T-cell (primary cell): Measurements from ENCODE around the gene IFIT1B. TPM values are rescaled to one million over a fixed set of nuclear protein-coding genes. Genes with fewer than 3 reads are reported as not detected.
A peak's percentile ranks its signal among the peaks of the same experiment; 100 is the strongest.

Experiments
- ATAC-seq, 4 experiments: fragments of 200-7000 bp in 3 of 4; fragments of 150-1000 bp in 1 of 4; cut with Tn5 transposase; replicated peaks in 1 of 4; 1 replicate in 3 of 4; 2 replicates in 1 of 4; pipeline ENCODE4 v1.10.0; 2021; ENCODE audit warnings: moderate library complexity in 3 of 4, mild to moderate bottlenecking in 2 of 4, moderate number of reproducible peaks in 1 of 4
- CTCF ChIA-PET, 2 donors: fragments of 300-600 bp; sonication (Branson Sonifier 250); formaldehyde crosslinking; loops; one replicate each; lab custom pipeline; 2022; ENCODE audit warnings: antibody characterized with exemption in 2 of 2; lab: Charles Lee
- POLR2A ChIA-PET, 2 donors: fragments of 300-600 bp; sonication (Branson Sonifier 250); formaldehyde crosslinking; loops; one replicate each; lab custom pipeline; 2022; ENCODE audit warnings: antibody characterized with exemption in 2 of 2; lab: Charles Lee
- DNase-seq, 35 experiments: peaks; one replicate each; pipeline versions ENCODE4 v3.0.0 to v3.0.0-alpha.2; 2013 to 2023
- H3K27ac ChIP-seq: one replicate; pipeline ENCODE4 v1.5.1; 2013; ENCODE audit warnings: low read length
- H3K27me3 ChIP-seq, 2 experiments: replicated peaks in 1 of 2; 1 replicate in 1 of 2; 2 replicates in 1 of 2; pipeline versions ENCODE4 v1.6.1 to v1.7.0; 2013; ENCODE audit warnings: low read length in 1 of 2, mixed read lengths in 1 of 2; ENCODE audit not compliant: control insufficient read depth in 2 of 2, insufficient read depth in 2 of 2; ENCODE audit errors: extremely low read depth in 1 of 2
- H3K36me3 ChIP-seq, 2 donors: 1 replicate in 1 of 2; 2 replicates in 1 of 2; pipeline versions ENCODE4 v1.6.1 to v1.7.0; 2013; ENCODE audit warnings: low read length in 1 of 2; ENCODE audit not compliant: control insufficient read depth in 2 of 2, insufficient read depth in 1 of 2; ENCODE audit errors: extremely low read depth in 1 of 2
- H3K4me1 ChIP-seq, 2 experiments: 1 replicate in 1 of 2; 2 replicates in 1 of 2; pipeline versions ENCODE4 v1.6.1 to v1.7.0; 2013; ENCODE audit warnings: low read length in 2 of 2, mixed read lengths in 1 of 2; ENCODE audit not compliant: insufficient read depth in 2 of 2, control insufficient read depth in 1 of 2; ENCODE audit errors: extremely low read depth in 1 of 2
- H3K4me3 ChIP-seq, 2 donors: 1 replicate in 1 of 2; 2 replicates in 1 of 2; pipeline versions ENCODE4 v1.5.1 to v1.7.0; 2013; ENCODE audit warnings: mild to moderate bottlenecking in 2 of 2, low read length in 1 of 2, moderate library complexity in 1 of 2; ENCODE audit not compliant: control insufficient read depth in 1 of 2; ENCODE audit errors: extremely low read depth in 1 of 2
- H3K9me3 ChIP-seq: 2 replicates; pipeline ENCODE4 v1.7.0; 2013
- H3K27ac Mint-ChIP-seq, 2 donors: one replicate each; pipeline ENCODE4 v1.8.0; 2020 to 2021; ENCODE audit warnings: mild to moderate bottlenecking in 2 of 2, mixed read lengths in 2 of 2
- H3K27me3 Mint-ChIP-seq, 2 donors: one replicate each; pipeline ENCODE4 v1.8.0; 2021 to 2022; ENCODE audit warnings: mixed read lengths in 2 of 2
- H3K36me3 Mint-ChIP-seq: one replicate; pipeline ENCODE4 v1.8.0; 2021; ENCODE audit warnings: mixed read lengths
- H3K4me1 Mint-ChIP-seq, 3 donors: one replicate each; pipeline ENCODE4 v1.8.0; 2020 to 2022; ENCODE audit warnings: mixed read lengths in 3 of 3, mild to moderate bottlenecking in 1 of 3
- H3K4me3 Mint-ChIP-seq, 3 donors: one replicate each; pipeline ENCODE4 v1.8.0; 2020 to 2022; ENCODE audit warnings: mild to moderate bottlenecking in 3 of 3, mixed read lengths in 3 of 3, moderate library complexity in 3 of 3
- H3K9me3 Mint-ChIP-seq, 3 donors: one replicate each; pipeline ENCODE4 v1.8.0; 2020 to 2022; ENCODE audit warnings: mixed read lengths in 3 of 3
- WGBS: methylation state at CpG from one replicate; pipeline ENCODE4 v1.1.5; 2013; ENCODE audit warnings: missing lambda C conversion rate; ENCODE audit not compliant: insufficient coverage; 5-methylcytosine and 5-hydroxymethylcytosine counted together
- total RNA-seq, 35 experiments: library from RNA in 6 of 35; stranded (reverse) in 6 of 35; fragments of 120-200 nt in 1 of 35; gene quantifications; one replicate each; pipeline versions ENCODE4 v1.2.1 to v1.2.4 and lab custom pipeline; 2013 to 2026

The IFIT1B gene
- total RNA-seq, 5 donors from 2014 or later (not counting 1 experiment from before 2014, with no cell fraction given), result not detected

DNA sequence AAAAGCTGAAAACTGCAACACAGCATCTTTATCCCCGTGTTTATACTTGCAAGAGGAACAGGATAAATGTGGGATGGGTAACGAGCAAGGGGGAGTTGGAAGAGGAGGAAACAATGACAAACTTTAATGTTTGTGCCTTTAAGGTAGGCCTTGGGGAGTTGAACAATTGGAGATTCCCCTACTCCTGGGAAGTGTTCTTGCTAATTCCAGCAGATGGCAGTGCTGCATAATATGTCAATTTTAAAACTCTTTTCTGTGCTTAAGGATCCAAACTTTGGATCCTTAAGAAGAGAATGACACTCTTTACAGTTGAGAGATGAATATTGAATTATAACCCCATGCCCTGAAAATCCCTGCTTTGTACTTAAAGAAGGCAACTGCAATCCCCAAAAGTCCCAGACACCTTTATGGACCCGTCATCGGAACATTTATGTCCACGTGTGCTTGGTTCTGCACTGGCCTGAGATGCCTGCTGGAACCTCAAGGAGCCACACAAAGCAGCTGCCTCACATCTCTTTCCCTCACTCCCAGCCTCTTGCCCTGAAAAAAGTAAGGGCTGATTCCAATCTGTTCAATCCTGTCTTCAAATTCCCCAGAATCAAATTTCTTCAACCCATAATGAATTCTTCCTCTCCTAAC lies 48.5 kb downstream of the IFIT1B start:
- Mint-ChIP-seq H3K36me3 (peaks cover 6% of the 10 kb centered on the region), H3K27ac (no peak overlapping the region), H3K4me3 (no peak overlapping the region), H3K27me3 (no peaks in the 10 kb centered on the region), H3K4me1 (peaks cover 0 to 11% (median 2%) of the 10 kb centered on the region in 3 donors), H3K9me3 (no peaks in the 10 kb centered on the region)
- H3K27ac ChIP-seq, result no peak overlapping the region
- H3K27me3 ChIP-seq, result no peaks in the 10 kb centered on the region
- POLR2A ChIA-PET, result no interaction called here
- ATAC-seq (peak; percentile 52 to 66 (median 60)), DNase-seq (peak in 1 of 35 experiments; percentile 61)
- H3K4me1 ChIP-seq, result no peaks in the 10 kb centered on the region
- H3K36me3 ChIP-seq, result no peaks in the 10 kb centered on the region
- CTCF ChIA-PET, result no interaction called here
- WGBS, result 97% methylated on average over 3 of the region's 5 CpGs
- no peak overlapping the region for H3K4me3 ChIP-seq
- H3K9me3 ChIP-seq, result no peaks in the 10 kb centered on the region

- no peaks in the 10 kb centered on the region for H3K9me3 Mint-ChIP-seq
- Histone ChIP-seq H3K4me3 (no peak overlapping the region), H3K27me3 (no peaks in the 10 kb centered on the region), H3K4me1 (no peaks in the 10 kb centered on the region), H3K36me3 (no peaks in the 10 kb centered on the region), H3K27ac (no peak overlapping the region), H3K9me3 (no peaks in the 10 kb centered on the region)
- POLR2A ChIA-PET, result interaction anchor here in 1 of 2 donors (0.6 to 1.1 kb wide), 2 partner anchors 14 to 152 kb away, joined by 3 read pairs; no protein-coding TSS in a partner anchor
- no peaks in the 10 kb centered on the region for H3K36me3 Mint-ChIP-seq
- WGBS, result no CpG with 5 or more reads among the region's 4 CpGs
- DNase-seq, result no peak
- no peak for ATAC-seq
- H3K4me3 Mint-ChIP-seq, result no peak overlapping the region
- H3K27ac Mint-ChIP-seq, result no peak overlapping the region
- no peaks in the 10 kb centered on the region for H3K27me3 Mint-ChIP-seq
- peaks cover 0 to 7% (median 0%) of the 10 kb centered on the region in 3 donors for H3K4me1 Mint-ChIP-seq
- CTCF ChIA-PET, result interaction anchor here (0.6 to 1.2 kb wide), 3 partner anchors 8 to 221 kb away, joined by 3 read pairs; partner anchors contain the start of genes CH25H (in 1 of the 2) and IFIT5 (in 1 of the 2)
Measured at GRCh38 chr10:89427629-89428028, 49.8 kb downstream of the IFIT1B start.

- Mint-ChIP-seq H3K9me3 (no peaks in the 10 kb centered on the region), H3K27ac (no peak overlapping the region), H3K4me3 (no peak overlapping the region), H3K27me3 (no peaks in the 10 kb centered on the region), H3K4me1 (no peaks in the 10 kb centered on the region), H3K36me3 (no peaks in the 10 kb centered on the region)
- H3K4me1 ChIP-seq, result no peaks in the 10 kb centered on the region
- no peaks in the 10 kb centered on the region for H3K36me3 ChIP-seq
- POLR2A ChIA-PET, result interaction anchor here in 1 of 2 donors (0.6 kb wide), 1 partner anchor 73 kb away, joined by 7 read pairs; no protein-coding TSS in a partner anchor
- no peak for ATAC-seq
- CTCF ChIA-PET, result interaction anchor here (0.6 to 1.2 kb wide), 3 partner anchors 10 kb away, joined by 3 read pairs; no protein-coding TSS in a partner anchor
- WGBS, result no CpG with 5 or more reads among the region's 1 CpG
- H3K27ac ChIP-seq, result no peak overlapping the region
- no peaks in the 10 kb centered on the region for H3K9me3 ChIP-seq
- DNase-seq, result no peak
- no peaks in the 10 kb centered on the region for H3K27me3 ChIP-seq
- H3K4me3 ChIP-seq, result no peak overlapping the region
Measured at GRCh38 chr10:89428877-89429276, 51.0 kb downstream of the IFIT1B start.

- WGBS, result no CpG with 5 or more reads among the region's 3 CpGs
Measured at GRCh38 chr10:89431977-89432376, 54.1 kb downstream of the IFIT1B start.

More at GRCh38 chr10:89431977-89432376, 54.1 kb downstream of the IFIT1B start:
- Mint-ChIP-seq H3K27me3 (peaks cover 16 to 19% of the 10 kb centered on the region in 2 donors), H3K27ac (no peak overlapping the region), H3K4me3 (no peak overlapping the region), H3K4me1 (no peaks in the 10 kb centered on the region), H3K36me3 (no peaks in the 10 kb centered on the region), H3K9me3 (no peaks in the 10 kb centered on the region)
- no peaks in the 10 kb centered on the region for H3K27me3 ChIP-seq
- no peaks in the 10 kb centered on the region for H3K36me3 ChIP-seq
- no peak for ATAC-seq
- DNase-seq, result no peak
- H3K27ac ChIP-seq, result no peak overlapping the region
- H3K4me3 ChIP-seq, result no peak overlapping the region
- no peaks in the 10 kb centered on the region for H3K4me1 ChIP-seq
- CTCF ChIA-PET, result no interaction called here
- H3K9me3 ChIP-seq, result no peaks in the 10 kb centered on the region
- POLR2A ChIA-PET, result interaction anchor here in 1 of 2 donors (0.6 kb wide), 1 partner anchor 68 kb away, joined by 8 read pairs; no protein-coding TSS in a partner anchor

Other genes starting within 250 kb of the IFIT1B start
- 1 to 10 TPM in 1 of 5 donors, under 1 TPM in 1, not detected in 3; 0.21 to 1.0 TPM for gene CH25H, start 170.7 kb upstream of the IFIT1B start, total RNA-seq
- gene LIPA, start 126.3 kb upstream of the IFIT1B start, total RNA-seq, result 10 to 100 TPM; 23.2 to 38.2 (median 33.6) TPM
- gene IFIT2, start 76.0 kb upstream of the IFIT1B start, total RNA-seq, result 10 to 100 TPM in 1 of 5 donors, 1 to 10 TPM in 4; 6.4 to 13.9 (median 6.8) TPM
- gene IFIT3, start 50.1 kb upstream of the IFIT1B start, total RNA-seq, result 1 to 10 TPM; 2.3 to 4.4 (median 3.9) TPM
- 1 to 10 TPM; 1.7 to 5.5 (median 3.0) TPM for gene IFIT1, start 14.6 kb downstream of the IFIT1B start, total RNA-seq
- gene IFIT5, start 36.5 kb downstream of the IFIT1B start, total RNA-seq, result 10 to 100 TPM; 12.6 to 20.3 (median 18.5) TPM
- gene SLC16A12, start 157.5 kb downstream of the IFIT1B start, total RNA-seq, result not detected